IgD-negative memory B cell (primary cell): ENCODE data around the gene UBE2U. TPM values are rescaled to one million over a fixed set of nuclear protein-coding genes. Genes with fewer than 3 reads are reported as not detected.
"Not testable (repeated sequence)": the region's sequence is repeated elsewhere in the genome, so short reads cannot be mapped to it uniquely, and the experiment has no call there.

Experiments used
- H3K27ac Mint-ChIP-seq, 3 donors: one replicate each; pipeline ENCODE4 v1.8.0; 2020 to 2022; ENCODE audit warnings: mild to moderate bottlenecking in 3 of 3, mixed read lengths in 3 of 3, moderate library complexity in 1 of 3
- H3K27me3 Mint-ChIP-seq: one replicate; pipeline ENCODE4 v1.8.0; 2021; ENCODE audit warnings: mixed read lengths
- H3K36me3 Mint-ChIP-seq: one replicate; pipeline ENCODE4 v1.8.0; 2020; ENCODE audit warnings: mild to moderate bottlenecking, mixed read lengths
- H3K4me1 Mint-ChIP-seq, 3 donors: one replicate each; pipeline ENCODE4 v1.8.0; 2020 to 2022; ENCODE audit warnings: mixed read lengths in 3 of 3, mild to moderate bottlenecking in 1 of 3
- H3K4me3 Mint-ChIP-seq, 4 donors: one replicate each; pipeline ENCODE4 v1.8.0; 2020 to 2022; ENCODE audit warnings: mild to moderate bottlenecking in 4 of 4, mixed read lengths in 4 of 4, moderate library complexity in 3 of 4
- H3K9me3 Mint-ChIP-seq, 3 donors: one replicate each; pipeline ENCODE4 v1.8.0; 2020 to 2021; ENCODE audit warnings: mixed read lengths in 3 of 3, mild to moderate bottlenecking in 1 of 3
- polyA plus RNA-seq: library from polyadenylated mRNA; unstranded; fragments of 300-500 nt; fragmentation: Illumina TruSeq; gene quantifications from one replicate; pipeline ENCODE4 v1.2.3, GENCODE V29; 2021

The UBE2U gene
- polyA plus RNA-seq, 1 donor from 2014 or later: not detected

DNA sequence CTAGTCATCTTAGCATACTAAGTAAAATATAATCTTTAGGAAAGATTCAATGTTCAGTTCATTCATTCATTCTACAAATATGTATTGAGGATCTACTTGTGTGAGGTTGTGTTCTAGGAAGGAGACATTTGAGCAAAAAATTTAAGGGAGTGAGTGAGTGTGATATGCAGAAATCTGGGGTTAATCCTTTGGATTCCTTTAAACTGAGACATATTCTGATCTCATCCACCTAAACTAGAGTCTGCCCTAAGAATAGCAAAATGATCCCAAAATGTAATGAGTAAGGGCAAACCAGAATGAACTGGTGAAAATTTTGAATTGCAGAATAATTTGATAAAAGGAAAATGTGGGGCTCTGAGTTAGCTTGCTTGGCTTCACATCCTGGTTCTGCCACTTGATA is 8.6 kb downstream of the UBE2U start:
- Mint-ChIP-seq H3K36me3 (peaks cover 2% of the 10 kb centered on the region), H3K4me1 (no peaks in the 10 kb centered on the region), H3K27me3 (peaks cover 2% of the 10 kb centered on the region), H3K4me3 (no peak overlapping the region), H3K27ac (no peak overlapping the region), H3K9me3 (peaks cover 0 to 2% (median 0%) of the 10 kb centered on the region in 3 donors)

DNA sequence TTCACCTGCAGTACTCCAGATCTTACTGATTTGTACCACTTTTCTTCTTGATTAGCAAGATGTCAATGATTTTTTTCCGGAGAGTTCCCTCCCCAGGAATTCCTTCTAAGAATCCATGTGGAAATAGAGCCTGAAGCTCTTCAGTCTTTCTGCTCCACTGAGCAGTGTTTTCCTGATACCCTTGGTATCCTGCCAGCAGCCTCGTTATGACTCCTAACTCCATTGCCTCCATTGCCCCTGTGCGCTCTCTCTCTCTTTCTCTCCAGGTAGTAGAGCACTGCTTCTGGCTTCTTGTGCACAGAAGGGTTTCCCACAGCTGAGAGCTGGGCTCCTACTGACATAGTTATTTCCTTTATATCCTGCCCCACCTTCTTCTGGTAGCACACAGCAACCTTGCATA is 12.2 kb downstream of the UBE2U start:
- no peaks in the 10 kb centered on the region for H3K4me1 Mint-ChIP-seq
- no peak overlapping the region for H3K4me3 Mint-ChIP-seq
- peaks cover 11% of the 10 kb centered on the region for H3K27me3 Mint-ChIP-seq
- no peak overlapping the region for H3K27ac Mint-ChIP-seq
- H3K9me3 Mint-ChIP-seq: peaks cover 0 to 2% (median 0%) of the 10 kb centered on the region in 3 donors
- H3K36me3 Mint-ChIP-seq: peaks cover 2% of the 10 kb centered on the region

DNA sequence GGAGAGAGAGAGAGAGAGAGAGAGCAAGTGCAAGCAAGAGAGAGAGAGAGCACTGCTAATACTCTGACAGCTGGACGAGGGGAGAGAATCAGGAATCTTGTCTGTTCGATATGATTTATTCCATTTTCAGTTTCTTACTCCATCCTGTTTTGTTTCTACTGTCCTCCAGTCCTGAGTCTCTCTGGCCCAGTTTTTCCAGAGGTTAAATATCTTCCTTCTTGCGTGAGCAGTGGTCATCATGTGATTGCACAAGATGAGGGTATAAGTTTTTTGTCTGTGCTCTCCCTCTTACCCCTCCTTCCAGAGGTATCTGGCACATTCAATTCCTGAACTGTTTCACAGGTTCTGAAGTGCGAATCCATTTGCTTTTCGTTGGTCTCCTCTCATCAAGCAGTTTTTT is 16.8 kb downstream of the UBE2U start:
- peaks cover 9% of the 10 kb centered on the region for H3K27me3 Mint-ChIP-seq
- no peaks in the 10 kb centered on the region for H3K4me1 Mint-ChIP-seq
- no peaks in the 10 kb centered on the region for H3K36me3 Mint-ChIP-seq
- H3K27ac Mint-ChIP-seq: no peak overlapping the region
- H3K9me3 Mint-ChIP-seq: peaks cover 0 to 2% (median 0%) of the 10 kb centered on the region in 3 donors
- H3K4me3 Mint-ChIP-seq: no peak overlapping the region

DNA sequence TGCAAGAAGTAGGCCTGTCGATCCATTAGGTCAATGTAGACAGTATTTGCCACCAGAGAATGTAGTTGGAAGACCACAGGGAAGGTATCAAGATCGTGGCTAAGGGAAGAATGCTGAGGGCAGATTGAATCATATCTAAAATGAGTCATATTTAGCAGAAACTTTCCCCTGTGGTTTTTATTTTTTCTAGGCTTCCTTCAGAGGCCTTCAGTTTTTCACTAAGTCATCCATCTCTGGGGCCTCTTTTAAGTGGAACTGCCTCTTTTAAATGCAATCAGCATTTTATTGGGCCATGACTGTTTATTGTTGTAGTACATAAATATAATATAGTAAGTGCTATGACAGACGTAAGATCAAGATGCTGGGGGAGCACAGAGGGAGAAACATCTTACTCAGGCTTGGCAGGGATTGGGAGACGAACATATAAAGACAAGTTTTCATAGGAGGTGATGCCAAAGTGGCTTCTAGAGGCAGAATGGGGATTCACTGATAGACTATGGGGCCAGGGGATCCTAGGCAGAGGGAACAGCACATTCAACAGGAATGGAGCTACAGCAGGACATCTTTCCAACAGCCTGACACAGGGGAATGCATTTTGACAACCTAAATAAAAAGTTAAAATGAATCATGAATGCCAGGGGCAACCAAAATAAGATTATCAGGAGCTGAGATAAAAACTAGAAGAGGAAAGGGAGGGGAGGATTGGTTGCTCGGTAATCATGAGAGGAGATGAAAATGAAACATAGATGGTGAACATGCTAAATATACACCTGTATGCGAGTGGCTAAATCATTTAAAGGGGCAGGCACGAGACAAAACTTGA is 20.1 kb downstream of the UBE2U start:
- no peaks in the 10 kb centered on the region for H3K4me1 Mint-ChIP-seq
- H3K27me3 Mint-ChIP-seq: peaks cover 12% of the 10 kb centered on the region
- H3K9me3 Mint-ChIP-seq: no peaks in the 10 kb centered on the region
- H3K4me3 Mint-ChIP-seq: no peak overlapping the region
- H3K36me3 Mint-ChIP-seq: no peaks in the 10 kb centered on the region
- no peak overlapping the region for H3K27ac Mint-ChIP-seq

DNA sequence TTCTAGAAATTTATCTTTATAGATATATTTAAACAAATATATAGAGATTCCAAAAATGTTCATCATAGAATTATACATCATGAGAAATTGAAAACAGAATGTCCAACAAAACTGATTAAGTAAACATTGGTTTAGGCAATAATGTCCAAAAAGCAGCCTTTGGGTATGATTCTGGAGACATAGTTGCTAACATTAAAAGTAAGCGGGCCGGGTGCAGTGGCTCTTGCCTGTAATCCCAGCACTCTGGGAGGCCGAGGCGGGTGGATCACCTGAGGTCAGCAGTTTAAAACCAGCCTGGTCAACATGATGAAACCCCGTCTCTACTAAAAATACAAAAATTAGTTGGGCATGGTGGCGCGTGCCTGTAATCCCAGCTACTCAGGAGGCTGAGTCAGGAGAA is 20.8 kb downstream of the UBE2U start:
- not testable (repeated sequence) for H3K36me3 Mint-ChIP-seq, H3K9me3 Mint-ChIP-seq, H3K4me1 Mint-ChIP-seq

DNA sequence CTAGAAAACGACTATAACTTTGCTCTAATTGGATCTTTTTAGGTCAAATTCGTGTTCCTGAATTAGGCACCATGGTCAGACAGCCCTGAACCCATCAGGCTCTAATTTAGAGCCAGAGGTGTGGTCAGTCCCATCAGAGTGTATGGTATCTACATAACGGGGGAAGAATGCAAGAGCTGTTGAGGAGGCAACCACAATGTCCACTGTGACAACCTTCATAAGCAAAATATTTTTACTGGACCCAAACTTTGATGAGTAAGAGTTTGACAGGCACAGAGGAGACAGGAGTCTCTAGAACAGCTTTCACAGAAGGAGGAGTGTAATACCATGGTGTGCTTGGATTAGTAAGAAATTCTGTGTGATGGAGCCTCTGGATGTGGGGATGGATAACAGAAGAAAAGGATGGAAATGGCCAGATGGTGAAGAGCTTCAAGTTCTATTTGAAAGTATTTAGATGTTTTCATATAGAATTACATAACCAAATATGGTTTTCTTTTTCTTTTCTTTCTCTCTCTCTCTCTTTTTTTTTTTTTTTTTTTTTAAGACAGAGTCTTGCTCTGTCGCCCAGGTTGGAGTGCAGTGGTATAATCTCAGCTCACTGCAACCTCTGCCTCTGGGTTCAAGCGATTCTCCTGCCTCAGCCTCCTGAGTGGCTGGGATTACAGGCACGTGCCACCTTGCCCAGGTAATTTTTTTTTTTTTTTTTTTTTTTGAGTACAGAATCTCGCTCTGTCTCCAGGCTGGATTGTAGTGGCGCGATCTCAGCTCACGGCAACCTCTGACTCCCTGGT is 24.9 kb downstream of the UBE2U start:
- Mint-ChIP-seq H3K4me1 (no peaks in the 10 kb centered on the region), H3K27me3 (peaks cover 5% of the 10 kb centered on the region)

More for the DNA sequence above, 20.8 kb downstream of the UBE2U start:
- H3K27ac Mint-ChIP-seq, H3K27me3 Mint-ChIP-seq, H3K4me3 Mint-ChIP-seq: not testable (repeated sequence)

DNA sequence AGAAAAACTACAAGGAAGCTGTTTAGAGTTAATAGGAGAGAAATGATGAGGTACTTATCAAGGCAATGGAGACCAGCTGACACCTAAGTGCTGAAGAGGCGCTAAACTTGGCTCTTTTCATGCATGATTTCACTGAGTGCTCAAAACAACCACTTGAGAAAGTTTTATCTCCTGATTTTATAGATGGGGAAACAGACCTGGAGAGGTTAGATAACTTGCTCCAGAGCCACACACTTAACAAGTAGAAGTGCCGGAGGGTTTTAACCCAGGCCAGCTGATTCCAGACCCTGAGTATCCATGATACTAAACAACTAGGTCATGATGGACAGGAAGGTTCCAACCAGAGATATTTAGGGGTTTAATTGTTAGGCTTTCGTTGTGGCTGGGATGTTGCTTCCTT is 25.9 kb downstream of the UBE2U start:
- Mint-ChIP-seq H3K27me3 (peaks cover 8% of the 10 kb centered on the region), H3K4me3 (no peak overlapping the region), H3K36me3 (no peaks in the 10 kb centered on the region), H3K4me1 (no peaks in the 10 kb centered on the region), H3K27ac (no peak overlapping the region), H3K9me3 (no peaks in the 10 kb centered on the region)

More for the DNA sequence above, 24.9 kb downstream of the UBE2U start:
- H3K27ac Mint-ChIP-seq: no peak overlapping the region
- H3K4me3 Mint-ChIP-seq: no peak overlapping the region
- H3K36me3 Mint-ChIP-seq: no peaks in the 10 kb centered on the region
- H3K9me3 Mint-ChIP-seq: no peaks in the 10 kb centered on the region

DNA sequence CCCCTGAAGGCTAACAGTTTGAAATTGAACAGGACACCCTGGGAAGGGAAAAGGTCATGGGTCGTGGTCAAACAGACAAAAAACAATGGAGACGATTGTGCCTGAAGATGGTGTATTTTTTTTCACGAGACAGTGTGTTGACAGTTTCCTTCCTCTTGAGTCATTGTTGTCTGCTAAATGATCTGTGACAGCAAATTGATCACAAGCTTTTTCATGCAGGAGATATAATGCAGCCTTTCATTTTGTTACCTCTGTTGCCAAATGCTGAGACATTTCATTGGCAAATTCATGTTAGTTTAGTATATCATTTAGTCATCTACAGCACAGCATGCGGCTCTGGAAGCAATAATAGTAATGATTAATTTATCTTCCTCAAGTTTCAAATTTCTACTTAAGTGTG is 27.7 kb downstream of the UBE2U start:
- no peaks in the 10 kb centered on the region for H3K4me1 Mint-ChIP-seq
- no peaks in the 10 kb centered on the region for H3K9me3 Mint-ChIP-seq
- no peak overlapping the region for H3K27ac Mint-ChIP-seq
- no peaks in the 10 kb centered on the region for H3K36me3 Mint-ChIP-seq
- H3K27me3 Mint-ChIP-seq: peaks cover 8% of the 10 kb centered on the region
- no peak overlapping the region for H3K4me3 Mint-ChIP-seq

DNA sequence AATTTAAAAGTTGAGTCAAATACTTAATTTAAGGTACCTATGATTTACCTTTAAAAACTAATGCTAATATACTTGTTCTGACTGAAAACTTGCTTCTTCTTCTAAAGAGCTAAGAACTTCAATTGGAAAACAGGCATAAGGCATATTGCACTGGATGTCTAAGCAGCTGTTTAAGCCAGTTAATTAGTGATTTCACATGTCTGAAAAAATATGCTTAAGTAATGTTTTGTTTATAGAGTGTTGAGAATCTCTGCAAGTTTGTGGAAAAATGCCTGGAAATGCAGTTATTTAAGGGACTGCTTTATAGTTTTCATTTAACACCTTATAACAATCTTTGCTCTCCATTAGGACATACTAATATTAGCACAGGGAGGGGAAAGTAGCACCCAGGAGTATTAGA is 28.2 kb downstream of the UBE2U start:
- H3K27ac Mint-ChIP-seq: no peak overlapping the region
- H3K4me1 Mint-ChIP-seq: no peaks in the 10 kb centered on the region
- no peaks in the 10 kb centered on the region for H3K36me3 Mint-ChIP-seq
- H3K9me3 Mint-ChIP-seq: no peaks in the 10 kb centered on the region
- no peak overlapping the region for H3K4me3 Mint-ChIP-seq
- peaks cover 8% of the 10 kb centered on the region for H3K27me3 Mint-ChIP-seq

DNA sequence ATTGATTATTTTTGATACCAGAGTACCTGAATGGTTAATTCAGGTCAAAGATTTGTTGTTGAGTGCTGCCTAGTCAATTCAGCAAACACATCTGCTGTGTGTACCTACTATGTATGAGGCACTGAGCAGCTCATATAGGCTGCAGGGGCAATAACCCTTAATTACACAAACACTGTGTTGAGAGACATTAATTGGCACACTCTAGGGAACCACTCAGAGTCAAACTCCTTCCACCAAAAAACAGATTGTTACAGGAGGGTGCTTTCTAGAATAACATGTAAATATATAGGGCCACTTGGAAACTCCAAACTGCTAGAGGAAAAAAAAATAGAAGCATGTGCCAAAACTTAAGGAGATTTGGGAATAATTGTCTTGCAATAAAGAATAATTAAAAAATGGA is 31.3 kb downstream of the UBE2U start:
- H3K36me3 Mint-ChIP-seq: no peaks in the 10 kb centered on the region
- no peak overlapping the region for H3K27ac Mint-ChIP-seq
- H3K27me3 Mint-ChIP-seq: peaks cover 5% of the 10 kb centered on the region
- peaks cover 0 to 2% (median 1%) of the 10 kb centered on the region in 3 donors for H3K9me3 Mint-ChIP-seq
- H3K4me1 Mint-ChIP-seq: no peaks in the 10 kb centered on the region
- H3K4me3 Mint-ChIP-seq: no peak overlapping the region

DNA sequence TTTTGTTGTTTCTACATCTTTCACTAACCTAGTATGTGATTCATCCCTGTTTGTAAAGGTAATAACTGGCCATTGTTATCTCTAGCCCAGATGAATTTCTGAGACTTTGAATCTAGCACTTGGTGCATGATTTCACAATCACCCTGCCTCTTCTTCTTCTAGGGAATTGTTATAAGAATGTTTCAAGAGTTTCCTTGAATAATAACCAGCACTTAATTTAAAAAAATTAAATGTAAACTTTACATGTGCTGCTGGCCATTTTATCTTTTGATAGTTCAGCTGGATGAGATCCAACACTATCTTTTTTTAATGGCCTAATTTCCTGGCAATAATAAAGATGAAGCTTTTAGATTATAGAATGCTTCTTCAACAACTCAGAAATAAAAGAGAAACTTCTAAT is 31.8 kb downstream of the UBE2U start:
- no peak overlapping the region for H3K4me3 Mint-ChIP-seq
- H3K36me3 Mint-ChIP-seq: no peaks in the 10 kb centered on the region
- no peak overlapping the region for H3K27ac Mint-ChIP-seq
- peaks cover 5% of the 10 kb centered on the region for H3K27me3 Mint-ChIP-seq
- H3K9me3 Mint-ChIP-seq: peaks cover 0 to 2% (median 1%) of the 10 kb centered on the region in 3 donors
- no peaks in the 10 kb centered on the region for H3K4me1 Mint-ChIP-seq

DNA sequence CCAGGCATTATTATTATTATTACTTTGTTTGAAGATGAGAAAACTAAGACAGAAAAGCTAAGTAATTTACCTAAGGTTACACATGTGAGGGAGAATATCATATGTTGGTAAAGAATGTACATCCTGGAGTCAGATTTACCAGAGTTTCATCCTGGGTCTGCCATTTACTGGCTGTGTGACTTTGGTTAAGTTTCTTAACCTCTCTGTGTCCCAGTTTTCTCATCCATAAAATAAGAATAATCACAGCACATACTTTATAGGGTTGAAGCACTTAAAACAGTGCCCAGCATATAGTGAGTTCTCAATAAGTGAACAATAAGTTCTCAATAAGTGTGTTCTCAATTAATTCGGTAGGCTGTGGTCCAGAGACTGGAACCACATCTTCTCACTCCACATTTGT is 32.5 kb downstream of the UBE2U start:
- Mint-ChIP-seq H3K36me3 (no peaks in the 10 kb centered on the region), H3K27me3 (peaks cover 5% of the 10 kb centered on the region), H3K4me3 (no peak overlapping the region), H3K9me3 (peaks cover 0 to 2% (median 1%) of the 10 kb centered on the region in 3 donors), H3K27ac (no peak overlapping the region), H3K4me1 (no peaks in the 10 kb centered on the region)

DNA sequence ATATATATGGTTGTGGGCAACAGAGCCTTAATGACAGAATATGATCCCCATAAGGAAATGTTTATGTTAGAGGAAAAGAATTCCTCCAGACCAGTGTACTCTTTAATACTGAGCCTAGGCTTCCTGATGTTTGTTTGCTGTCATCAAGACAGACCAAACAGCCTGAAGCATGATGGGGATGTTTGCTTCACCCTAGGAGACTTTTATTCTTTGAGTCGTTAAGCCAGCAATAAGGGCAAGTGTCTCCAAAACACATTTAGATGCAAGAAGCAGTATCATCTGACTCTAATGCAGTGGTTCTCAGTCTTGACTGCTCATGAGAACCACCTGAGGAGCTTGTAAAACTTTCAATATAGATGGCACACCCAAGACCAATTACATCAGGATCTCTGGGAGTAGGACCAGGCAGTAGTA is 33.1 kb downstream of the UBE2U start:
- no peak overlapping the region for H3K27ac Mint-ChIP-seq
- H3K4me3 Mint-ChIP-seq: no peak overlapping the region
- no peaks in the 10 kb centered on the region for H3K4me1 Mint-ChIP-seq
- H3K9me3 Mint-ChIP-seq: peaks cover 0 to 2% (median 1%) of the 10 kb centered on the region in 3 donors
- peaks cover 5% of the 10 kb centered on the region for H3K27me3 Mint-ChIP-seq
- H3K36me3 Mint-ChIP-seq: no peaks in the 10 kb centered on the region

DNA sequence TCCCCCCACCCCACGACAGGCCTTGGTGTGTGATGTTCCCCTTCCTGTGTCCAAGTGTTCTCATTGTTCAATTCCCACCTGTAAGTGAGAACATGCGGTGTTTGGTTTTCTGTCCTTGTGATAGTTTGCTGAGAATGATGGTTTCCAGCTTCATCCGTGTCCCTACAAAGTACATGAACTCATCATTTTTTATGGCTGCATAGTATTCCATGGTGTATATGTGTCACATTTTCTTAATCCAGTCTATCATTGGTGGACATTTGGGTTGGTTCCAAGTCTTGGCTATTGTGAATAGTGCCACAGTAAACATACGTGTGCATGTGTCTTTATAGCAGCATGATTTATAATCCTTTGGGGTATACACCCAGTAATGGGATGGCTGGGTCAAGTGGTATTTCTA is 36.1 kb downstream of the UBE2U start:
- H3K4me1 Mint-ChIP-seq: not testable (repeated sequence)

DNA sequence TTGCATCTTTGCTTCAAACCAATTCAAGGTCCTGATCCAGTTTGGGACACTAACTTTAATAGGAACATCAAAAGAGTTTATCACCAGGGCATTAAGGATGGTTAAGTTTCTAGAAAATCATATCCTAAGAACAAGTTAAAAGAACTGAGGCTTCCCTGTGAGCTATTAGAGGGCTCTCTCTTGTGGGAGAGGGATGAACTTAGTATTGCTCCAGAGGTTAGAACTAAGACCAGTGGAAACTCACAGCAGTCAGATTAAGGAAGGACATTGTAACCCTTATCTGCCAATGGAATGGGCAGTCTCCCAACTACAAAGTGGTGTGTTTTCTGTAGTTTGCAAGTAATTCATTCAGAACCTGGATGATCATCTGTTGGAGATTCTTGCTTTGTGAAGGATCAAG is 36.8 kb downstream of the UBE2U start:
- H3K27me3 Mint-ChIP-seq: peaks cover 11% of the 10 kb centered on the region
- H3K4me1 Mint-ChIP-seq: peaks cover 3 to 11% (median 9%) of the 10 kb centered on the region in 3 donors
- no peaks in the 10 kb centered on the region for H3K36me3 Mint-ChIP-seq
- H3K9me3 Mint-ChIP-seq: peaks cover 0 to 2% (median 1%) of the 10 kb centered on the region in 3 donors
- no peak overlapping the region for H3K4me3 Mint-ChIP-seq
- no peak overlapping the region for H3K27ac Mint-ChIP-seq

More for the DNA sequence above, 36.1 kb downstream of the UBE2U start:
- not testable (repeated sequence) for H3K9me3 Mint-ChIP-seq, H3K27ac Mint-ChIP-seq, H3K4me3 Mint-ChIP-seq, H3K36me3 Mint-ChIP-seq
- peaks cover 10% of the 10 kb centered on the region for H3K27me3 Mint-ChIP-seq
